Lower lobe of right lung (tissue), 2 donors: Measurements from ENCODE around the gene TRIP13. TPM values are rescaled to one million over a fixed set of nuclear protein-coding genes. Genes with fewer than 3 reads are reported as not detected.
A peak's percentile ranks its signal among the peaks of the same experiment; 100 is the strongest.
"Not testable (repeated sequence)": the region's sequence is repeated elsewhere in the genome, so short reads cannot be mapped to it uniquely, and the experiment has no call there.

Source experiments
- ATAC-seq, 2 donors: fragments of 200-7000 bp; cut with Tn5 transposase; one replicate each; pipeline ENCODE4 v1.9.1; 2020 to 2022; ENCODE audit warnings: mild to moderate bottlenecking in 2 of 2, moderate library complexity in 2 of 2
- DNase-seq: peaks from one replicate; pipeline ENCODE4 v3.0.0-alpha.2; 2020
- H3K27ac ChIP-seq: fragments of 200-600 bp; one replicate; pipeline ENCODE4 v1.8.0; 2022
- H3K27me3 ChIP-seq: fragments of 200-600 bp; one replicate; pipeline ENCODE4 v1.8.0; 2022; ENCODE audit warnings: low read depth
- H3K36me3 ChIP-seq: fragments of 200-600 bp; one replicate; pipeline ENCODE4 v1.8.0; 2022; ENCODE audit warnings: mild to moderate bottlenecking
- H3K4me1 ChIP-seq: fragments of 200-600 bp; one replicate; pipeline ENCODE4 v1.8.0; 2022
- H3K4me3 ChIP-seq: fragments of 200-600 bp; one replicate; pipeline ENCODE4 v1.8.0; 2022; ENCODE audit warnings: mild to moderate bottlenecking
- H3K9me3 ChIP-seq: fragments of 200-600 bp; one replicate; pipeline ENCODE4 v1.8.0; 2022
- intact Hi-C: fragments of 100-400 bp; cut with DNase I; formaldehyde crosslinking; loops from one replicate; pipeline ENCODE4 v1.11.0; 2022
- total RNA-seq: library from RNA; stranded (reverse); fragmentation: NEBNext Ultra II Directional; extraction: Animal tissue kit (Norgen Biotek cat#: 25700); gene quantifications from one replicate; pipeline ENCODE4 v1.2.1, GENCODE V29; 2021
- TF ChIP-seq, protein P1 (sequence below): fragments of 200-600 bp; IDR thresholded peaks from one replicate; pipeline ENCODE4 v1.8.0; 2022; ENCODE audit warnings: antibody characterized with exemption, mild to moderate bottlenecking
- donor health status: DM: no; HTN: yes; CAD: no; lungs with severe emphysema.

The TRIP13 gene
- total RNA-seq, 1 donor from 2014 or later = 1.0 TPM

DNA sequence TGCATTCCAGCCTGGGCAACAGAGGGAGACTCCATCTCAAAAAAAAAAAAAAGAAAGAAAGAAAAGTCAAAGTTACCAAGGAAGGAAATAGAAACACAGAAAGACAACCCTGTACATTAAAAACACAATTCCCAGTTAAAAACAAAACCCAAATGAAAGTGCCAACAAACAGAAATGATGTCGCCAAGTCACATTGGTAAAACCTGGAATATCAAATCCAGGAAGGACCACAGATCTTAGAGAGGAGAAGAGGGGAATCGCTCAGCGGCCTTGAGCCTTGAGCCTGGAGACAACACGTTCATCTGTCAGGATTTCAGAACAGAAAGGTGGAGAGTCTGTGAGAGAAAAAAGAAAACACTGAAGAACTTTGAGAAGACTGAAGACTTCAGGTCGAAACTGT lies 40.7 kb upstream of the TRIP13 start:
- TF ChIP-seq, protein P1, sequence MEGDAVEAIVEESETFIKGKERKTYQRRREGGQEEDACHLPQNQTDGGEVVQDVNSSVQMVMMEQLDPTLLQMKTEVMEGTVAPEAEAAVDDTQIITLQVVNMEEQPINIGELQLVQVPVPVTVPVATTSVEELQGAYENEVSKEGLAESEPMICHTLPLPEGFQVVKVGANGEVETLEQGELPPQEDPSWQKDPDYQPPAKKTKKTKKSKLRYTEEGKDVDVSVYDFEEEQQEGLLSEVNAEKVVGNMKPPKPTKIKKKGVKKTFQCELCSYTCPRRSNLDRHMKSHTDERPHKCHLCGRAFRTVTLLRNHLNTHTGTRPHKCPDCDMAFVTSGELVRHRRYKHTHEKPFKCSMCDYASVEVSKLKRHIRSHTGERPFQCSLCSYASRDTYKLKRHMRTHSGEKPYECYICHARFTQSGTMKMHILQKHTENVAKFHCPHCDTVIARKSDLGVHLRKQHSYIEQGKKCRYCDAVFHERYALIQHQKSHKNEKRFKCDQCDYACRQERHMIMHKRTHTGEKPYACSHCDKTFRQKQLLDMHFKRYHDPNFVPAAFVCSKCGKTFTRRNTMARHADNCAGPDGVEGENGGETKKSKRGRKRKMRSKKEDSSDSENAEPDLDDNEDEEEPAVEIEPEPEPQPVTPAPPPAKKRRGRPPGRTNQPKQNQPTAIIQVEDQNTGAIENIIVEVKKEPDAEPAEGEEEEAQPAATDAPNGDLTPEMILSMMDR = no peak
- Histone ChIP-seq H3K4me3 (no peak overlapping the region), H3K9me3 (no peaks in the 10 kb centered on the region), H3K36me3 (no peaks in the 10 kb centered on the region), H3K27ac (no peak overlapping the region), H3K27me3 (peaks cover 8% of the 10 kb centered on the region), H3K4me1 (peaks cover 10% of the 10 kb centered on the region)
- ATAC-seq (no peak), DNase-seq (no peak)
- intact Hi-C loops = no loop called here

DNA sequence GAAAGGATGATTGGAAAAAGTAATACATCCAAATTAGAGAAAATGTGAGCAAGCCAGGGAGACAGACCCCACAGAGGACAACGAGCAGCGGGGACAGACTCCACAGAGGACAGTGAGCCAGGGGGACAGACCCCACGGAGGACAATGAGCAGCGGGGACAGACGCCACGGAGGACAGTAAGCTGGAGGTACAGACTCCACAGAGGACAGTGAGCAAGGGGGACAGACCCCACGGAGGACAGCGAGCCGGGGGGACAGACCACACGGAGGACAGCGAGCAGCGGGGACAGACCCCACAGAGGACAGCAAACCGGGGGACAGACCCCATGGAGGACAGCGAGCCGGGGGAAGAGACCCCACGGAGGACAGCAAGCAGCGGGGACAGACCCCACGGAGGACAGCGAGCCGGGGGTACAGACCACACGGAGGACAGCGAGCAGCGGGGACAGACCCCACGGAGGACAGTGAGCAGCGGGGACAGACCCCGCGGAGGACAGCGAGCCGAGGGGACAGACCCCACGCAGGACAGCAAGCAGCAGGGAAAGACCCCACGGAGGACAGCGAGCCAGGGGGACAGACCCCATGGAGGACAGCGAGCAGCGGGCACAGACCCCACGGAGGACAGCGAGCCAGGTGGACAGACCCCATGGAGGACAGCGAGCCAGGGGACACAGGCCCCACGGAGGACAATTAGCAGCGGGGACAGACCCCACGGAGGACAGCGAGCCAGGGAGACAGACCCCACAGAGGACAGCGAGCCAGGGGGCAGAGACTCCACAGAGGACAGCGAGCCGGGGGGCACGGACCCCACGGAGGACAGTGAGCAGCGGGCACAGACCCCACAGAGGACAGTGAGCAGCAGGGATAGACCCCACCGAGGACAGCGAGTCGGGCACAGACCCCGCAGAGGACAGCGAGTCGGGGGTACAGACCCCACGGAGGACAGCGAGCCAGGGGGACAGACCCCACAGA lies 40.0 kb upstream of the TRIP13 start:
- H3K36me3 ChIP-seq = no peaks in the 10 kb centered on the region
- H3K27me3 ChIP-seq = peaks cover 8% of the 10 kb centered on the region
- H3K9me3 ChIP-seq = no peaks in the 10 kb centered on the region
- DNase-seq = peak; percentile 39
- H3K27ac ChIP-seq = no peak overlapping the region
- peaks cover 10% of the 10 kb centered on the region for H3K4me1 ChIP-seq
- no peak for ATAC-seq
- intact Hi-C loops = no loop called here
- TF ChIP-seq, protein P1 = no peak
- no peak overlapping the region for H3K4me3 ChIP-seq

DNA sequence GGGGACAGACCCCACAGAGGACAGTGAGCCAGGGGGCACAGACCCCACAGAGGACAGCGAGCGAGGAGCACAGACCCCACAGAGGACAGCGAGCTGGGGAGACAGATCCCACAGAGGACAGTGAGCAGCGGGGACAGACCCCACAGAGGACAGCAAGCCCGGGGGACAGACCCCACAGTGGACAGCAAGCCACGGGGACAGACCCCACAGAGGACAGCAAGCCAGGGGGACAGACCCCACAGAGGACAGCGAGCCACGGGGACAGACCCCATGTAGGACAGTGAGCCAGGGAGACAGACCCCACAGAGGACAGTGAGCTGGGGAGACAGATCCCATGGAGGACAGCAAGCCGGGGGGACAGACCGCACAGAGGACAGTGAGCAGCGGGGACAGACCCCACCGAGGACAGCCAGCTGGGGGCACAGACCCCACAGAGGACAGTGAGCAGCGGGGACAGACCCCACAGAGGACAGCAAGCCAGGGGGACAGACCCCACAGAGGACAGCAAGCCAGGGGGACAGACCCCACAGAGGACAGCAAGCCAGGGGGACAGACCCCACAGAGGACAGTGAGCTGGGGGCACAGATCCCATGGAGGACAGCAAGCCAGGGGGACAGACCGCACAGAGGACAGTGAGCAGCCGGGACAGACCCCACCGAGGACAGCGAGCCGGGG lies 39.1 kb upstream of the TRIP13 start:
- H3K27ac ChIP-seq, H3K27me3 ChIP-seq, ATAC-seq, H3K4me3 ChIP-seq, H3K9me3 ChIP-seq, intact Hi-C loops, H3K36me3 ChIP-seq, DNase-seq: not testable (repeated sequence)
- H3K4me1 ChIP-seq = peaks cover 10% of the 10 kb centered on the region

DNA sequence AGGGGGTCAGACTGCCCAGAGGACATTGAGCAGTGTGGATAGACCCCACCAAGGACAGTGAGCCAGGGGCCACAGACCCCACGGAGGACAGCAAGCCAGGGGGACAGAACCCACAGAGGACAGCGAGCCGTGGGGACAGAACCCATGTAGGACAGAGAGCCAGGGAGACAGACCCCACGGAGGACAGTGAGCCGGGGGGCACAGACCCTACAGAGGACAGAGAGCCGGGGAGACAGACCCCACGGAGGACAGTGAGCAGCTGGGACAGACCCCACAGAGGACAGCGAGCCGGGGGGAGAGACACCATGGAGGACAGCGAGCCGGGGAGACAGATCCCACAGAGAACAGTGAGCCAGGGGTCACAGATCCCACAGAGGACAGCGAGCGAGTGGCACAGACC lies 38.5 kb upstream of the TRIP13 start:
- Histone ChIP-seq H3K27ac (no peak overlapping the region), H3K9me3 (no peaks in the 10 kb centered on the region), H3K36me3 (no peaks in the 10 kb centered on the region), H3K4me1 (peaks cover 10% of the 10 kb centered on the region), H3K4me3 (no peak overlapping the region), H3K27me3 (peaks cover 8% of the 10 kb centered on the region)
- TF ChIP-seq, protein P1 = no peak
- ATAC-seq = no peak
- intact Hi-C loops = no loop called here
- DNase-seq = peak; percentile 41

DNA sequence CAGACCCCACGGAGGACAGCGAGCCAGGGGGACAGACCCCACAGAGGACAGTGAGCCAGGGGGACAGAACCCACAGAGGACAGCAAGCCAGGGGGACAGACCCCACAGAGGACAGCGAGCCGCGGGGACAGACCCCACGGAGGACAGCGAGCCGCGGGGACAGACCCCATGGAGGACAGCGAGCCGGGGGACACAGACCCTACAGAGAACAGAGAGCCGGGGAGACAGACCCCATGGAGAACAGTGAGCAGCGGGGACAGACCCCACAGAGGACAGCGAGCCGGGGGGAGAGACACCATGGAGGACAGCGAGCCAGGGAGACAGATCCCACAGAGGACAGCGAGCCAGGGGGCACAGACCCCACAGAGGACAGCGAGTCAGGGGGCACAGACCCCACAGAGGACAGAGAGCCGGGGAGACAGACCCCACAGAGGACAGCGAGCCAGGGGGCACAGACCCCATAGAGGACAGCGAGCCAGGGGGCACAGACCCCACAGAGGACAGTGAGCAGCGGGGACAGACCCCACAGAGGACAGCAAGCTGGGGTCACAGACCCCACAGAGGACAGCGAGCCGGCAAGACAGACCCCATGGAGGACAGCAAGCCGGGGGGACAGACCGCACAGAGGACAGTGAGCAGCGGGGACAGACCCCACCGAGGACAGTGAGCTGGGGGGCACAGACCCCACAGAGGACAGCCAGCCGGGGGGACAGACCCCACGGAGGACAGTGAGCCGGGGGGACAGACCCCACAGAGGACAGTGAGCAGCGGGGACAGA lies 37.5 kb upstream of the TRIP13 start:
- intact Hi-C loops = no loop called here
- Histone ChIP-seq H3K36me3 (no peaks in the 10 kb centered on the region), H3K4me1 (peaks cover under 1% of the 10 kb centered on the region), H3K9me3 (no peaks in the 10 kb centered on the region), H3K27me3 (peaks cover 8% of the 10 kb centered on the region), H3K4me3 (no peak overlapping the region), H3K27ac (no peak overlapping the region)
- TF ChIP-seq, protein P1 = no peak
- no peak for ATAC-seq
- DNase-seq = peak; percentile 35
